HepG2 (cell line): ENCODE data around the gene ANKRD66. TPM values are rescaled to one million over a fixed set of nuclear protein-coding genes. Genes with fewer than 3 reads are reported as not detected.

Experiments used
- CREB1 ChIP-seq, 2 experiments: fragments of 450-650 bp in 1 of 2; IDR thresholded peaks; 2 replicates each; pipeline ENCODE4 v1.6.1; 2016 to 2017; ENCODE audit warnings: control low read depth in 1 of 2, mild to moderate bottlenecking in 1 of 2, missing compliant biosample characterization in 1 of 2, missing genetic modification characterization in 1 of 2
- DDIT3 ChIP-seq: sonication (generic); formaldehyde crosslinking; IDR thresholded peaks from 2 replicates; pipeline ENCODE4 v1.4.0; 2020; ENCODE audit warnings: mild to moderate bottlenecking, missing genetic modification reagents
- DMTF1 ChIP-seq: sonication (generic); formaldehyde crosslinking; IDR thresholded peaks from 2 replicates; pipeline ENCODE4 v1.4.0; 2020; ENCODE audit warnings: mild to moderate bottlenecking, missing genetic modification reagents
- HINFP ChIP-seq: sonication (generic); formaldehyde crosslinking; IDR thresholded peaks from 2 replicates; pipeline ENCODE4 v1.4.0; 2020; ENCODE audit warnings: low read depth, mild to moderate bottlenecking, missing genetic modification reagents
- HNF4G ChIP-seq, 2 experiments: sonication (generic) in 1 of 2; formaldehyde crosslinking in 1 of 2; IDR thresholded peaks; 2 replicates each; pipeline versions ENCODE4 v1.4.0 to v1.6.1; 2011 to 2020; ENCODE audit warnings: borderline replicate concordance in 2 of 2, low read depth in 2 of 2, mild to moderate bottlenecking in 2 of 2, low read length in 1 of 2, missing genetic modification reagents in 1 of 2, moderate library complexity in 1 of 2
- KMT2A ChIP-seq: sonication (generic); formaldehyde crosslinking; IDR thresholded peaks from 2 replicates; pipeline ENCODE4 v1.4.0; 2020; ENCODE audit warnings: missing genetic modification reagents
- RFX3 ChIP-seq: IDR thresholded peaks from 2 replicates; pipeline ENCODE4 v1.6.1; 2016; ENCODE audit warnings: missing biosample characterization, missing genetic modification reagents
- ZNF264 ChIP-seq: sonication (generic); formaldehyde crosslinking; IDR thresholded peaks from 2 replicates; pipeline ENCODE4 v1.4.0; 2020; ENCODE audit warnings: missing genetic modification reagents
- ZNF292 ChIP-seq: sonication (generic); formaldehyde crosslinking; IDR thresholded peaks from 2 replicates; pipeline ENCODE4 v1.8.1; 2022; ENCODE audit warnings: mild to moderate bottlenecking, low read depth, missing genetic modification reagents, borderline replicate concordance
- ZNF335 ChIP-seq: sonication (generic); formaldehyde crosslinking; IDR thresholded peaks from 2 replicates; pipeline ENCODE4 v1.4.0; 2020; ENCODE audit warnings: missing genetic modification reagents
- ZNF501 ChIP-seq: sonication (generic); formaldehyde crosslinking; IDR thresholded peaks from 2 replicates; pipeline ENCODE4 v1.5.1; 2020; ENCODE audit warnings: mild to moderate bottlenecking, moderate library complexity, missing genetic modification reagents
- ZNF530 ChIP-seq: sonication (generic); formaldehyde crosslinking; IDR thresholded peaks from 2 replicates; pipeline ENCODE4 v1.5.0; 2020; ENCODE audit warnings: low read depth, mild to moderate bottlenecking, missing genetic modification reagents
- ZNF558 ChIP-seq: sonication (generic); formaldehyde crosslinking; IDR thresholded peaks from 2 replicates; pipeline ENCODE4 v1.9.0; 2022; ENCODE audit warnings: mild to moderate bottlenecking, missing genetic modification reagents, borderline replicate concordance
- ZNF7 ChIP-seq: IDR thresholded peaks from 2 replicates; pipeline ENCODE4 v1.6.1; 2016; ENCODE audit warnings: missing biosample characterization, missing genetic modification reagents
- polyA plus RNA-seq, 8 experiments: library from polyadenylated mRNA; depleted of rRNA in 3 of 8; stranded (reverse) in 7 of 8; unstranded in 1 of 8; fragments of >200 nt; fragmentation: Illumina TruSeq in 4 of 8; extraction: Trizol in 4 of 8; gene quantifications; 2 replicates each; pipeline versions ENCODE4 v1.2.1 to v1.2.3, GENCODE V29; 2011 to 2016; ENCODE audit warnings: low read depth in 4 of 8, missing spikeins in 1 of 8, mixed read lengths in 1 of 8; ENCODE audit not compliant: insufficient read depth in 1 of 8
- total RNA-seq, 5 experiments: library from RNA; depleted of rRNA; stranded (reverse); fragments of >200 nt; fragmentation: Illumina TruSeq; extraction: Trizol; gene quantifications; 2 replicates each; pipeline ENCODE4 v1.2.3, GENCODE V29; 2016; ENCODE audit warnings: low read depth in 1 of 5

ANKRD66 gene
- total and polyA plus RNA-seq, 2 of the 13 experiments (the other 11 are each of a cell fraction or from before 2014, with no cell fraction given) = not detected

GRCh38 chr6:46764961-46765360 lies 18.2 kb downstream of the ANKRD66 start (continued):
- TF ChIP-seq ZNF292 (CRISPR knock-in tag) (peak; percentile 69; the same call in 1 of the 2 replicates), KMT2A (CRISPR knock-in tag) (no peak), ZNF501 (no peak), DMTF1 (CRISPR knock-in tag) (no peak), ZNF335 (CRISPR knock-in tag) (no peak), HINFP (0 out of 2 replicates have a peak, but pooled peaks have one; percentile 52), RFX3 (no peak), ZNF558 (CRISPR knock-in tag) (no peak), DDIT3 (no peak), CREB1 (IDR thresholded peaks at IDR 0.05) (no peak), CREB1 (CRISPR knock-in tag; IDR thresholded peaks at IDR 0.05) (no peak), ZNF530 (CRISPR knock-in tag) (no peak), HNF4G (IDR thresholded peaks at IDR 0.05; ENCODE audit: borderline replicate concordance, low read depth, low read length) (peak; percentile 19; the same call in 1 of the 2 replicates), HNF4G (CRISPR knock-in tag; IDR thresholded peaks at IDR 0.05; ENCODE audit: borderline replicate concordance, low read depth) (no peak), ZNF264 (CRISPR knock-in tag) (no peak), ZNF7 (no peak)
